NAMALWA (cell line): ENCODE measurements around the gene DKK3.

Experiments
- DNase-seq: peaks from one replicate; pipeline ENCODE4 v3.0.0-alpha.2; 2015; ENCODE audit warnings: low spot score

The DKK3 gene

GRCh38 chr11:11981840-11982239, 26.6 kb downstream of the DKK3 start:
- no peak for DNase-seq

- DNase-seq: no peak
Observed at GRCh38 chr11:11981364-11981763, 27.1 kb downstream of the DKK3 start.

GRCh38 chr11:11980841-11981308, 27.6 kb downstream of the DKK3 start:
- no peak for DNase-seq

GRCh38 chr11:11980200-11980599, 28.2 kb downstream of the DKK3 start:
- DNase-seq: no peak

GRCh38 chr11:11979488-11980117, 28.8 kb downstream of the DKK3 start:
- no peak for DNase-seq

- DNase-seq: no peak
Observed at GRCh38 chr11:11978792-11979487, 29.5 kb downstream of the DKK3 start.

GRCh38 chr11:11978098-11978637, 30.3 kb downstream of the DKK3 start:
- no peak for DNase-seq

GRCh38 chr11:11977206-11977938, 31.1 kb downstream of the DKK3 start:
- DNase-seq: no peak

GRCh38 chr11:11976481-11977127, 31.8 kb downstream of the DKK3 start:
- no peak for DNase-seq

GRCh38 chr11:11975201-11976092, 33.0 kb downstream of the DKK3 start:
- DNase-seq: no peak

GRCh38 chr11:11973866-11974265, 34.6 kb downstream of the DKK3 start:
- DNase-seq: no peak

- DNase-seq: no peak
Observed at GRCh38 chr11:11973361-11973800, 35.0 kb downstream of the DKK3 start.

- DNase-seq: no peak
Observed at GRCh38 chr11:11972730-11973341, 35.6 kb downstream of the DKK3 start.

- no peak for DNase-seq
Observed at GRCh38 chr11:11971906-11972547, 36.4 kb downstream of the DKK3 start.

GRCh38 chr11:11970556-11970955, 37.9 kb downstream of the DKK3 start:
- DNase-seq: no peak

- DNase-seq: no peak
Observed at GRCh38 chr11:11969380-11970215, 38.8 kb downstream of the DKK3 start.

- DNase-seq: no peak
Observed at GRCh38 chr11:11968511-11969280, 39.7 kb downstream of the DKK3 start.
